IgD-negative memory B cell (primary cell): ENCODE data around the gene ACOT4. TPM values are rescaled to one million over a fixed set of nuclear protein-coding genes. Genes with fewer than 3 reads are reported as not detected.

Experiments
- H3K27ac Mint-ChIP-seq, 3 donors: one replicate each; pipeline ENCODE4 v1.8.0; 2020 to 2022; ENCODE audit warnings: mild to moderate bottlenecking in 3 of 3, mixed read lengths in 3 of 3, moderate library complexity in 1 of 3
- H3K27me3 Mint-ChIP-seq: one replicate; pipeline ENCODE4 v1.8.0; 2021; ENCODE audit warnings: mixed read lengths
- H3K36me3 Mint-ChIP-seq: one replicate; pipeline ENCODE4 v1.8.0; 2020; ENCODE audit warnings: mild to moderate bottlenecking, mixed read lengths
- H3K4me1 Mint-ChIP-seq, 3 donors: one replicate each; pipeline ENCODE4 v1.8.0; 2020 to 2022; ENCODE audit warnings: mixed read lengths in 3 of 3, mild to moderate bottlenecking in 1 of 3
- H3K4me3 Mint-ChIP-seq, 4 donors: one replicate each; pipeline ENCODE4 v1.8.0; 2020 to 2022; ENCODE audit warnings: mild to moderate bottlenecking in 4 of 4, mixed read lengths in 4 of 4, moderate library complexity in 3 of 4
- H3K9me3 Mint-ChIP-seq, 3 donors: one replicate each; pipeline ENCODE4 v1.8.0; 2020 to 2021; ENCODE audit warnings: mixed read lengths in 3 of 3, mild to moderate bottlenecking in 1 of 3
- polyA plus RNA-seq: library from polyadenylated mRNA; unstranded; fragments of 300-500 nt; fragmentation: Illumina TruSeq; gene quantifications from one replicate; pipeline ENCODE4 v1.2.3, GENCODE V29; 2021

ACOT4 gene
- polyA plus RNA-seq, 1 donor from 2014 or later, result 2.4 TPM

DNA sequence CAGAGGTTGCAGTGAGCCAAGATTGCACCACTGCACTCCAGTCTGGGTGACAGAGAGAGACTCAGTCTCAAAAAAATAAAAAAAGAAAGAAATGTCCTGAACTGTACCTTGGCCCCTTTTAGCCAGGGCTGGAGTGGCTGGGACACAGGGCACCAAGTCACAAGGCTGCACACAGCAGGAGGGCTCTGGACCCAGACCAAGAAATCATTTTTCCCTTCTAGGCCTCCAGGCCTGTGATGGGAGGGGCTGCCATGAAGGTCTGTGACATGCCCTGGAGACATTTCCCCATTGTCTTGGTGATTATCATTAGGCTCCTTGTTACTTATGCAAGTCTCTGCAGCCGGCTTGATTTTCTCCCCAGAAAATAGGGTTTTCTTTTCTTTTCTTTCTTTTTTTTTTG is 15.6 kb downstream of the ACOT4 start:
- Mint-ChIP-seq H3K4me3 (no peak overlapping the region), H3K36me3 (no peaks in the 10 kb centered on the region), H3K9me3 (no peaks in the 10 kb centered on the region), H3K27me3 (no peaks in the 10 kb centered on the region), H3K4me1 (peaks cover 0 to 1% (median 0%) of the 10 kb centered on the region in 3 donors), H3K27ac (no peak overlapping the region)

DNA sequence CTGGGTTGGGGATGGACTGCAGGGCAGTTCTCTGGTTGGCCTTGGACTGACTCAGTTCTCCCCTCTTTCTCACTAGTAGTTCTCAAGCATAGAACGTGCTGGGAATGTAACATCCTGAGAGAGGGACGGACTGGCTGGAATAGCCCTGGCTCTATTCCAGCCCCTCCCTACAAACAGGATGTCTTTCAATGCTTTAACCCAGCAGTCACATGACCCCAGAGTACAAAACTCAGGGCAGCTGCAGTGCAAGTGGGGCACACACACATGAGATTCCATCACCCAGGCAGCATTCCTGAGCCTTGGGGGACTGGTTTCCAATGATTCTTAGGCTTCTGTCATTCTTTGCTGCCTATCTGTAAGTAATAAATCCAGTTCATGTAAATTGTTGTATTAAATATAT is 19.0 kb downstream of the ACOT4 start:
- Mint-ChIP-seq H3K4me1 (peaks cover 0 to 4% (median 0%) of the 10 kb centered on the region in 3 donors), H3K9me3 (no peaks in the 10 kb centered on the region), H3K27me3 (no peaks in the 10 kb centered on the region), H3K36me3 (no peaks in the 10 kb centered on the region), H3K27ac (no peak overlapping the region), H3K4me3 (peak overlapping the region in 1 of 4 donors; percentile 57)

DNA sequence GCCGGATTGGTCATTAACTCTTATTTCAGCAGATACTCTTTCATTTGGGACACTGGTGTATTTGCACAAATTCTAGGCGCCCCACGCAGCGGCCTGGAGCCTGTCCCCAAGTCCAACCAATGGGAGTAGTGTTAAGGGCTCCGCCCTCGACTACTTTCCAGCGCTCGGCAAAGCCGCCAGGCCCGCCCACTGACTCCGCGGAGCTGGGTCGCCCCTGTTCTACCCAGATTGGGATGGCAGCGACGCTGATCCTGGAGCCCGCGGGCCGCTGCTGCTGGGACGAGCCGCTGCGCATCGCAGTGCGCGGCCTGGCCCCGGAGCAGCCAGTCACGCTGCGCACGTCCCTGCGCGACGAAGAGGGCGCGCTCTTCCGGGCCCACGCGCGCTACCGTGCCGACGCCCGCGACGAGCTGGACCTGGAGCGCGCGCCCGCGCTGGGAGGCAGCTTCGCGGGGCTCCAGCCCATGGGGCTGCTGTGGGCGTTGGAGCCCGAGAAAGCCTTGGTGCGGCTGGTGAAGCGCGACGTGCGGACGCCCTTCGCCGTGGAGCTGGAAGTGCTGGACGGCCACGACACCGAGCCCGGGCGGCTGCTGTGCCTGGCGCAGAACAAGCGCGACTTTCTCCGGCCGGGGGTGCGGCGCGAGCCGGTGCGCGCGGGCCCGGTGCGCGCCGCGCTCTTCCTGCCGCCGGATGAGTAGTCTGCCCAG is 20.8 kb downstream of the ACOT4 start, which contains the start of gene ACOT6:
Gene ACOT6, plus strand, starts transcription at position 179 of the 707 bp plus-strand sequence. Its CDS starts 55 bp downstream, at position 234.
- no peaks in the 10 kb centered on the region for H3K9me3 Mint-ChIP-seq
- no peaks in the 10 kb centered on the region for H3K27me3 Mint-ChIP-seq
- H3K27ac Mint-ChIP-seq, result peak within 1 kb of the TSS in 1 of 3 donors; percentile 71
- H3K4me3 Mint-ChIP-seq, result peak within 1 kb of the TSS; percentile 82 to 93 (median 90)
- peaks cover 0 to 2% (median 0%) of the 10 kb centered on the region in 3 donors for H3K4me1 Mint-ChIP-seq
- no peaks in the 10 kb centered on the region for H3K36me3 Mint-ChIP-seq

DNA sequence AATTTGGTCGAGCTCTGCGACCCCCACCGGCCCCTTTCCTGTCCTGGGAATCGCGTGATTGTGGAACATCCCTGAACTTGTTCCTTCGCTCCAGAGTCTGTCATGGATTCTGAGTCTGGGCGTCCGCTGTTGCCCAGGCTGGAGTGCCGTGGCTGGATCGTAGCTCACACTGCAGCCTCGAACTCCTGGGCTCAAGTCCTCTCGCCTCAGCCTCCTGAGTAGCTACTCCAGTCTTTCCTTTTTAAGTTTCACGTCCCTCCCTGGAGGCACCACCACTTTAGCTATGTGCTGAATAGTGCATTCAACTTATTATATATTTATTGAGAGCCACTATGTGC is 21.3 kb downstream of the ACOT4 start:
- Mint-ChIP-seq H3K36me3 (no peaks in the 10 kb centered on the region), H3K4me1 (peaks cover 0 to 2% (median 0%) of the 10 kb centered on the region in 3 donors), H3K4me3 (peak overlapping the region; percentile 82 to 93 (median 90)), H3K27me3 (no peaks in the 10 kb centered on the region), H3K27ac (peak overlapping the region in 1 of 3 donors; percentile 71), H3K9me3 (no peaks in the 10 kb centered on the region)

DNA sequence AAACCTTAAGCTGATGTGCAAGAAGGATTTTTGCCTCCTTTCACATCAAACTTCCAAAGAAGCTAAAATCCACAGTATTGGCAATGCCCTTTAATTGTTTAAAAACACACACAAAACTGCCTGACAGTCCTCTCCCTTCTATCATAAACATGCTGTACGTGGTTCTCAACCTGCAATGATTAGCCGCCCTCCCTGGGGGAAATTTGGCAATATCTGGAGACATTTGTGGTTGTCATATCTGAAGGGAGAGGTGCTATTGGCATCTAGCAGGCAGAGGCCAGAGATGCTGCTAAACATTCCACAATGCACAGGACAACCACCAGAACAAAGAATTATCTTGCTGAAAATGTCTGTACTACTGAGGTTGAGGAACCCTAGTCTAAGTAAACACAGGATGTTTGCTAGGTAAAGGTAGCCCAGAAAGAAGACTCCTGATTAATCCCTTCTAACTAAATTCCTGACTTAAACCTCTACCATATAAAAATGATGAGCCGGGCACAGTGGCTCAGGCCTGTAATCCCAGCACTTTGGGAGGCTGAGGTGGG is 21.8 kb downstream of the ACOT4 start:
- peak overlapping the region; percentile 82 to 93 (median 90) for H3K4me3 Mint-ChIP-seq
- H3K27ac Mint-ChIP-seq, result no peak overlapping the region
- H3K27me3 Mint-ChIP-seq, result no peaks in the 10 kb centered on the region
- no peaks in the 10 kb centered on the region for H3K36me3 Mint-ChIP-seq
- peaks cover 0 to 2% (median 0%) of the 10 kb centered on the region in 3 donors for H3K4me1 Mint-ChIP-seq
- no peaks in the 10 kb centered on the region for H3K9me3 Mint-ChIP-seq

DNA sequence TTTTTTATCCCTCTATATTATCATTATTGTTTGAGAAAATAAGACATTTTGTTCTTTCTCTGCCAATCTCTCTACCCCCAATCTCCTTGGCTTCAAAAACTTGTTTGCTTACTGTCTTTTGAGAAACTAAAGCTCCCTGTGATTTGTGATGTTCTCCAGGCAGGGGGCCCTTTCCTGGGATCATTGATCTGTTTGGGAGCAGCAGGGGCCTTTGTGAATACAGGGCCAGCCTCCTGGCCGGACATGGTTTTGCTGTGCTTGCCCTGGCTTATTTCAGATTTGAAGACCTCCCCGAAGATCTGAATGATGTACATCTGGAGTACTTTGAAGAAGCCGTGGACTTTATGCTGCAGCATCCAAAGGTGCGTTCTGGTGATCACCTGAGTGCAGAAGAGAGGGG is 25.2 kb downstream of the ACOT4 start:
- no peaks in the 10 kb centered on the region for H3K27me3 Mint-ChIP-seq

DNA sequence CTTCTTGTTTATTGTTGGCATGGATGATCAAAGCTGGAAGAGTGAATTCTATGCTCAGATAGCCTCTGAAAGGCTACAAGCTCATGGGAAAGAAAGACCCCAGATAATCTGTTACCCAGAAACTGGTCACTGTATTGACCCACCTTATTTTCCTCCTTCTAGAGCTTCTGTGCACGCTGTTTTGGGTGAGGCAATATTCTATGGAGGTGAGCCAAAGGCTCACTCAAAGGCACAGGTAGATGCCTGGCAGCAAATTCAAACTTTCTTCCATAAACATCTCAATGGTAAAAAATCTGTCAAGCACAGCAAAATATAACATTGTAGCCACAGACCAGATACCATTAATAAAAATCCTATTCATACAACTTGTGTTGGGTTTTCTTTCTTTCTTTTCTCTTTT is 27.9 kb downstream of the ACOT4 start:
- Mint-ChIP-seq H3K4me3 (no peak overlapping the region), H3K4me1 (no peaks in the 10 kb centered on the region), H3K36me3 (no peaks in the 10 kb centered on the region), H3K27ac (no peak overlapping the region), H3K9me3 (no peaks in the 10 kb centered on the region), H3K27me3 (no peaks in the 10 kb centered on the region)

More for the DNA sequence above, 25.2 kb downstream of the ACOT4 start:
- Mint-ChIP-seq H3K4me3 (peak overlapping the region in 1 of 4 donors; percentile 52), H3K9me3 (no peaks in the 10 kb centered on the region), H3K36me3 (no peaks in the 10 kb centered on the region), H3K27ac (no peak overlapping the region), H3K4me1 (peaks cover 0 to 2% (median 0%) of the 10 kb centered on the region in 3 donors)

DNA sequence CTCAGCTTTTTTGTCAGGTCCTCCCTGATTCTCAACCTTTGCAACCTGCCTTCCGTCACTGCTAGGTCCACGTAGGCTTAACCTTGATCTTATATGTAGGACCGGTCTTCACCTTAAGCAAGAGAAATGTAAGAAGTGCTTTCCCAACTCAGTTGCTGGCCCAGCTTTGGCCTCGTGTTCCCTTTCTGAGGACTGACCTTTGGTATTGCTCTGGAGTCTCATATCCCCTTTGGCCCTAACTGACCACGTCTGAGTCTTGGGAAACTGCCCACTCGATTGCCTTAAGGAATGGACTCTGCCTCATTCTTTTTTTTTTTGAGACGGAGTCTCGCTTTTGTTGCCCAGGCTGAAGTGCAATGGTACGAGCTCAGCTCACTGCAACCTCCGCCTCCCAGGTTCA is 28.6 kb downstream of the ACOT4 start:
- no peaks in the 10 kb centered on the region for H3K4me1 Mint-ChIP-seq
- H3K27me3 Mint-ChIP-seq, result no peaks in the 10 kb centered on the region
- no peak overlapping the region for H3K27ac Mint-ChIP-seq
- no peaks in the 10 kb centered on the region for H3K36me3 Mint-ChIP-seq
- no peaks in the 10 kb centered on the region for H3K9me3 Mint-ChIP-seq
- H3K4me3 Mint-ChIP-seq, result no peak overlapping the region

DNA sequence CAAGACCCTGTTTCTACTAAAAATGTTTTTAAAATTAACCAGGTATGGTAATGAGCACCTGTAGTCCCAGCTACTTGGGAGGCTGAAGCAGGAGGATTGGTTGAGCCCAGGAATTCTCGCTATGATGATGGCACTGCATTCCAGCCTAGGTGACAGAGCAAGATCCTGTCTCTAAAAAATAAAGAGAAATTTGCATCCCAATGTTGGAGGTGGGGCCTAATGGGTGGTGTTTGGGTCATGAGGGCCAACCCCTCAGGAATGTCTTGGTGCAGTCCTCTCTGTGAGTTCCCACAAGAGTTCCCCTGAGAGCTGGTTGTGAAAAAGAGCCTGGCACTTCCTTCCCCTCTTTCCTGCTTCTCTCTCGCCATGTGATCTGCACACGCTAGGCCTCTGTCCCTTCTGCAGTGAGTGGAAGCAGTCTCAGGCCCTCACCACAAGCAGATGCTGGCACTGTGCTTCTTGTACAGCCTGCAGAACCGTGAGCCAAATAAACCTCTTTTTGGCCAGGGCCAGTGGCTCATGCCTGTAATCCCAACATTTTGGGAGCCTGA is 31.9 kb downstream of the ACOT4 start:
- H3K4me1 Mint-ChIP-seq, result no peaks in the 10 kb centered on the region
- H3K9me3 Mint-ChIP-seq, result no peaks in the 10 kb centered on the region
- H3K27me3 Mint-ChIP-seq, result no peaks in the 10 kb centered on the region
- H3K27ac Mint-ChIP-seq, result no peak overlapping the region
- H3K4me3 Mint-ChIP-seq, result no peak overlapping the region
- no peaks in the 10 kb centered on the region for H3K36me3 Mint-ChIP-seq

DNA sequence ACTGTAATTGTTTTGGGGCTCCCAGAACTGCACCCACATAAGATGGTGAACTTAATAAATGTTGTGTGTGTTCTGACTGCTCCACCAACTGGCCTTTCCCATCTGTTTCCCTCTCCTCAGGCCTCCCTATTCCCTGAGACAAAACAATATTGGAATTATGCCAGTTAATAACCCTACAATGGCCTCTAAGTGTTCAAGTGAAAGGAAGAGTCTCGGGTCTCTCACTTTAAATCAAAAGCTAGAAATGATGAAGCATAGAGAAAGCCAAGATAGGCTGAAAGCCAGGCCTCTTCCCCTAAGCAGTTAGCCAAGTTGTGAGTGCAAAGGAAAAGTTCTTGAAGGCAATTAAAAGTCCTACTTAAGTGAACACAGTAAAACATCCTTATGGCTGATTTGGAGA is 34.0 kb downstream of the ACOT4 start:
- no peaks in the 10 kb centered on the region for H3K4me1 Mint-ChIP-seq
- no peaks in the 10 kb centered on the region for H3K9me3 Mint-ChIP-seq
- no peaks in the 10 kb centered on the region for H3K36me3 Mint-ChIP-seq
- H3K27ac Mint-ChIP-seq, result no peak overlapping the region
- no peaks in the 10 kb centered on the region for H3K27me3 Mint-ChIP-seq
- no peak overlapping the region for H3K4me3 Mint-ChIP-seq

DNA sequence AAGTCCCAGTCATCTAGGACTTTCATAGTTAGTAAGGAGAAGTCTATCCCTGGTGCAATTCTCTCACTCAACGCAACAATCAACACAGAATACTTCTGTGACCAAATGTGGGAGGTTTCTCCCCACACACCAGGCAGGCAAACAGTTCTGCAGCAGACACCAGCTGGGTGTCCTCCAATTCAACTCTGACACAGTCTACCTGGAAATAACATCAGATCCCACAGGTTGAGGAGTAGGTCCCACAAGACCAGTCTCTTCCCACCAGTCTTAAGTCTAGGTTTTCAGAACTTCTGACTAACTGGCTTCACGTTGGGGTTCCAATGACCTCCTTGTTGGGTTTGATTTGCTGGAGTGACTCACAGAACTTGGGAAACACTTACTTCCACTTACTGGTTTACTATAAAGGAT is 35.5 kb downstream of the ACOT4 start:
- no peaks in the 10 kb centered on the region for H3K36me3 Mint-ChIP-seq
- no peak overlapping the region for H3K4me3 Mint-ChIP-seq
- no peaks in the 10 kb centered on the region for H3K9me3 Mint-ChIP-seq

DNA sequence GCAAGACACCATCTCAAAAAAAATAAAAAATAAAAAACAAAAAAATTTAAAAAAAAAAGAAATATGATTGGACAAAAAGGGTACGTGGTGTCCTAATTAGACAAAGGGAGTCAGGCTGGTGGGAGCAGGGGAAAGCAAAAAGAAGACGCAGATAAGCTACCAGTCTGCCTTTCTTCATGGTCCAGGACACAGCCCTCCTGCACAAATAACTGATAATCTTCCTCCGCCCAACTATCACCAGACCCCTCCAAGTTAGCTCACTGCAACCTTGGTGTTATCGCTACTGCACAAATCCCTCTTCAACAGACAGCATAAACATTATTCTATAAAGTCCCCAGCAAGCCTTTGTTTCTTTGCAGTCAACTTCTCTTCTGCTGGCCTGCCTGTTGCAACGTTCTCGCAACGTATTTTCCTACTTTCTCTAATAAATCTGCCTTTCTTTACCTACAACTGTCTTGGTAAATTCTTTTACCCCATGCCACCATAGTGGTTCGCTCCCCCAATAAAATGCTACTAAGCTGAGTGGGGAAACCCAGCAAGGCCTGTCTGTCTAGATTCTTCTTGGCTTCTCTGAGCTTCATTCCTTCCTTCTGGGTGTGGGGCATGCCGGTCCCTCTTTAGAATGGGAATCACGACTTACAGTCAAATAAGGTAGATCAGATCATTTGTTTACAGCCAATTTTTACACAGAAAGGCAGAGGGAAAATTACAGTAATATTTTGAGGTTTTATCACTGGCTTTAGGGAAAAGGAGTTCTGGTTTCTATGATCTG is 38.5 kb downstream of the ACOT4 start:
- Mint-ChIP-seq H3K36me3 (no peaks in the 10 kb centered on the region), H3K27ac (no peak overlapping the region), H3K9me3 (no peaks in the 10 kb centered on the region)

More for the DNA sequence above, 35.5 kb downstream of the ACOT4 start:
- peak overlapping the region in 1 of 3 donors; percentile 75 for H3K27ac Mint-ChIP-seq
- no peaks in the 10 kb centered on the region for H3K4me1 Mint-ChIP-seq
- no peaks in the 10 kb centered on the region for H3K27me3 Mint-ChIP-seq

DNA sequence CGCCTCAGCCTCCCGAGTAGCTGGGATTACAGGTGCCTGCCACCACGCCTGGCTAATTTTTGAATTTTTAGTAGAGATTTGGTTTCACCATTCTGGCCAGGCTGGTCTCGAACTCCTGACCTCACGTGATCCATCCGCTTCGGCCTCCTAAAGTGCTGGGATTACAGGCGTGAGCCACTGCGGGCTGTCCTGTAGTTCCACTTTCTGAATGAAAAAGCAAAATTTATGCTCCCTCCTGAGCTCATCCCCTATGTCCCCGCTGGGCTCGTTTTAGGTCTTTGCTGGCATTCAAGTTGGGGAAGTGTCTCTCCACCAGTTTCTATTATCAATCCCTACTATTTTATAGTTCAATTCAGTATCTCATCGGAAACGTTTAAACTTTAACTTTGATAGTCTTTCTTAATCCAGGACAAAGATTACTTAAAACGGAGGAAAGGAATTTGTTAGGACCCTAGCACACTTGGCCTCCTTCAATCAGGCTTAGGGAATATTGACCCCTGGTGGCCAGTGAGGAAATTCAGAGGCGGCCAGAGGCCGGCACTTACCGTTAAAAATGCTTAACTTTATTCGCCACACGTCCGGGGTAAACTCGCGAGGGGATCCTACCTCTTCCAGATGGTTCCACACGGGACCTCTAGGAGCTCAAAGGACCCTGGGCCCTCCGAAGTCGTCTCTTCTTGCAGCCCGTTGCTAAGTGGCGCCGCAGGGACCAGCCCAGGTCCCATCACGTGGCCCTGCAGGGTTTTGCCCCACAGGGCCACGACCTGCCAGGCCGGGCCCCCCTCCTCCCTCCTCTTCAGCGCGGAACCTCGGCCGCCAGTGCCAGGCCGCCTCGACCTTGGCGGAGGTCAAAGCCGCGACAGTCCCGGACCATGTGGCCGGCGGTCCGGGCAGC is 41.7 kb downstream of the ACOT4 start:
- Mint-ChIP-seq H3K4me3 (peak overlapping the region; percentile 67 to 93 (median 86)), H3K9me3 (no peaks in the 10 kb centered on the region), H3K4me1 (peaks cover 4 to 6% (median 4%) of the 10 kb centered on the region in 3 donors), H3K27me3 (no peaks in the 10 kb centered on the region), H3K27ac (peak overlapping the region in 1 of 3 donors; percentile 89), H3K36me3 (peaks cover 3% of the 10 kb centered on the region)

More for the DNA sequence above, 38.5 kb downstream of the ACOT4 start:
- Mint-ChIP-seq H3K4me3 (no peak overlapping the region), H3K4me1 (peaks cover 4 to 6% (median 4%) of the 10 kb centered on the region in 3 donors), H3K27me3 (no peaks in the 10 kb centered on the region)
